Measurements from ENCODE around the gene CEP95.
A peak's percentile ranks its signal among the peaks of the same experiment; 100 is the strongest.

The CEP95 gene

GRCh38 chr17:64496348-64496785 lies 10.4 kb upstream of the CEP95 start:
- H3K4me3 ChIP-seq (ENCODE audit: control insufficient read depth, low read depth, low read length): peak overlapping the region; percentile 85
- DNase-seq (ENCODE audit: low read depth): no peak
- TF ChIP-seq CTCF (conservative IDR thresholded peaks at IDR 0.05; ENCODE audit: control insufficient read depth, insufficient read depth, low read depth, low read length): no peak

GRCh38 chr17:64496786-64497564 lies 9.8 kb upstream of the CEP95 start, which contains the start of gene POLG2:
Gene POLG2, minus strand, starts transcription at chr17:64497054. Its CDS starts 86 bp downstream, at chr17:64496968.
- peak; percentile 50 for TF ChIP-seq CTCF (conservative IDR thresholded peaks at IDR 0.05; ENCODE audit: control insufficient read depth, insufficient read depth, low read depth, low read length)
- peak; percentile 88 for DNase-seq (ENCODE audit: low read depth)
- H3K4me3 ChIP-seq (ENCODE audit: control insufficient read depth, low read depth, low read length): peak within 1 kb of the TSS; percentile 85

GRCh38 chr17:64497565-64498035 lies 9.2 kb upstream of the CEP95 start:
- DNase-seq (ENCODE audit: low read depth): no peak
- TF ChIP-seq CTCF (conservative IDR thresholded peaks at IDR 0.05; ENCODE audit: control insufficient read depth, insufficient read depth, low read depth, low read length): no peak
- H3K4me3 ChIP-seq (ENCODE audit: control insufficient read depth, low read depth, low read length): peak overlapping the region; percentile 85

- no peak for TF ChIP-seq CTCF (conservative IDR thresholded peaks at IDR 0.05; ENCODE audit: control insufficient read depth, insufficient read depth, low read depth, low read length)
- no peak overlapping the region for H3K4me3 ChIP-seq (ENCODE audit: control insufficient read depth, low read depth, low read length)
- peak; percentile 27 for DNase-seq (ENCODE audit: low read depth)
These were observed 8.2 kb upstream of the CEP95 start for GRCh38 chr17:64498308-64499203.

GRCh38 chr17:64499805-64500486 lies 6.8 kb upstream of the CEP95 start:
- H3K4me3 ChIP-seq (ENCODE audit: control insufficient read depth, low read depth, low read length): no peak overlapping the region
- peak; percentile 39 for DNase-seq (ENCODE audit: low read depth)
- no peak for TF ChIP-seq CTCF (conservative IDR thresholded peaks at IDR 0.05; ENCODE audit: control insufficient read depth, insufficient read depth, low read depth, low read length)

- TF ChIP-seq CTCF (conservative IDR thresholded peaks at IDR 0.05; ENCODE audit: control insufficient read depth, insufficient read depth, low read depth, low read length): no peak
- no peak overlapping the region for H3K4me3 ChIP-seq (ENCODE audit: control insufficient read depth, low read depth, low read length)
- no peak for DNase-seq (ENCODE audit: low read depth)
These were observed 6.3 kb upstream of the CEP95 start for GRCh38 chr17:64500487-64500859.
